ENCODE measurements around the gene STXBP1.
"Not testable (repeated sequence)": the region's sequence is repeated elsewhere in the genome, so short reads cannot be mapped to it uniquely, and the experiment has no call there.

Gene STXBP1

DNA sequence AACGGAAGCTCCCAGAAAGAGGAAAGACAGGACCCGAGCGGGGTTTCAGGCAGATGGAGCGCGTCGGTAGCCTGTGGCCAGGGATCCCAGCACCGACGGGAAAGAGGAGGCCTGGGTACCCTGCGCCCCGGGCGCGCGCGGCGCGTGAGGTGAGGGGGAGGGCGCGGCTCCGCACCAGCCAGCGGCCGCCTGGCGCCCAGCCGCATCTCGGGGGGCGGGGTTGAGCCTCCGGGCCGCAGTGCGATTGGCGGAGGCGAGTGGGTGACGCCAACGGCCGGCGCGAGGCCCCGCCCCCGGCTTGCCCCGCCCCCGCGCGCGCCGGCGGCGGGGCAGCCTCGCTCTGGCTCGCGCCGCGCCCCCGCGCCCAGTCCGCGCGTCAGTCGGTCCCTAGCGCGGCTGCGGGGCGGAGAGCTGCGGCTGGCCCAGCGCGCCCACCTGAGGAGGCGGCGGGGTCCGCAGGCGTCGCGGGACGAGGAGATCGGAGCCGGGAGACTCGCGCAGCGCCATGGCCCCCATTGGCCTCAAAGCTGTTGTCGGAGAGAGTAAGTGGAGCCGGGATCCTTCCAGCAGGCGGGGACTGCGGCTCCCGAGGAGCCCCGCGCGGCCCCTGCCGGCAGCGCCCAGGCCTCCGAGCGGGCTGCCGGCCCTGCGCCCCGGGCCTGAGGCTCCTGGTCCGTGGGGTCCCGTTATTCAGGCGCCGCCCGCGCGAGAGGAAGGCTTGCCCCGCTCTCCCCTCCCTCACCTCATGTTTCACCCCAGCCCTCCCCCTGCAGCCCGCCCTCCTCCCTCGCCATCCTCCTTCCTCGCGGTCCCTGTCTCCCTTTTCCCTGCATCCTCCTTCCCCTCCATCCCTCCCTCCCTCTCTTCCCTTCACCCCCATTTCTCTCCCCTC is at the start of gene STXBP1:
STXBP1 (plus strand) TSS at position 379 of the 892 bp plus-strand sequence; CDS start at position 506, 127 bp downstream.
- DNase-seq = peak; percentile 76

DNA sequence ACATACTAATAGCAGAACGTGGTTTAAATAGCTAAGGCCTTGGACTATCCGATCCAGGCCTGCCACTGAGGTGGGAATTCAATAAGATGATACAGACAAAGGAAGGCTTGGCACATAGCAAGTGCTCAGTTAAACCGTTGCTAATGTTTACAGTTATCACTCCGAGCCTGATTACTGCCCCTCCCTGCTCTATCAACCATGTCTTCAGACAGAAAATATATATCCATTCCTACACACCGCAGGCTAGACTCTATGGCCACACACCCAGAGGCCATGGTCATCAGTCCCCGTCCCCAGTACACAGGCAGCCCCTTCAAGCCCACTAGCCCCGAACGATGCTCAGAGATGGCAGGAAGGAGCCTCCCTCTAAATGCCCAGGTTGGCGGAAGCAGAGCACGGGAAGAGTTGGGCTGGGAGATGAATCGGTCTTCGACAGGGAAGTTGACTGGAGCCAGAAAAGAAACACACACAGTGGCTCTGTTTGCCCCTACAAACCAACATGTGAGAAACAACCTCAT is 49.7 kb upstream of the STXBP1 start:
- DNase-seq = no peak

DNA sequence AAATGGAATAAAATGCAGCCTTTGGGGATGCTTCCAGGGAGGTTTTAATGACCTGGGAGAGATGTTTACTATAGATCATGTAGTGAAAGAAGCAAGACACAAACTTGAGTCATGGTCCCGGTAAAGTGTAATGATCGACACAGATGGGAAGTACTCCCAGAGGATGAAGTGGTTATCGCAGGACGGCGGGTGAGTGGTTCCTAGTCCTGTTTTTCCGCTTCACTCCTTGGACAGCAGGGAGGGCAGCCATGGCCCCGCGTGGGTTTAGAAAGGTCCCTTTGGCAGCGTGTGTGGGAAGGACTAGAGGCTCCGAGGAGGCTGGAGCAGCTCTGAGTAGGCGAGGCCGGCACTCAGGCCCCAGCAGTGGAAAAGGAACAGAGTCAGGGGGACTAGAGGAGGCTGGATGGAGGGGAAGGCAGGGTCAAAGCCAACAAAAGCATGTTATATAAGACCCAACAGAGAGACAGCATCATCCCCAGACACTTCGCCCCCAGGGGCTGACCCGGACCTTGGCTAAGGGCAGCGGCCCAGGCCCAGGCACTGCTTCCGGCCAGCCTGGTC is 49.2 kb upstream of the STXBP1 start:
- no peak for DNase-seq

DNA sequence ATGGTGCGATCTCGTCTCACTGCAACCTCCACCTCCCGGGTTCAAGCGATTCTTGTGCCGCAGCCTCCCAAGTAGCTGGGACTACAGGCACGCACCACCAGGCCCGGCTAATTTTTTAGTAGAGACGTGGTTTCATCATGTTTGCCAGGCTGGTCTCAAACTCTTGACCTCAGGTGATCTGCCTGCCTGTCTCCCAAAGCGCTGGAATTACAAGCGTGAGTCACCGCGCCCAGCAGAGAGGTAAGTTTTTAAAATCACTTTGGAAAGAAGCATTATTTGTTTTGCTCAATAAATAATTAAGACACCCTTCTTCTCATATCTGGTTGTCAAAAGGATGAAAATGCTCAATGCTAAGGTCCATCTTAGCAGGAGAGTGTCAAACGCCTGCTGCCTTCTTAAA is 48.5 kb upstream of the STXBP1 start:
- no peak for DNase-seq

DNA sequence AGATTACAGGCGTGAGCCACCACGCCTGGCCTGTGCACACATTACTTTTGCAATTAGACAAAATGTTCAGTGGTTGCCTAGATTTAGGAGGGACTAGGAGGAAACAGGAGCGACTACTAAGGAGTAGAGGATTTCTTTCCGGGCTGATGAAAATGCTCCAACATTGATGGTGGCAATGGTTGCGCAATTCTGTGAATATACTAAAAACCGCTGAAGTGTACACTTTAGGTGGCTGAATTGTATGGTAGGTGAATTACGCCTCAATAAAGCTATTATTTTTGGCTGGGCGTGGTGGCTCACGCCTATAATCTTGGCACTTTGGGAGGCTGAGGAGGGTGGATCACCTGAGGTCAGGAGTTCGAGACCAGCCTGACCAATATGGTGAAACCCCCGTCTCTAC is 46.8 kb upstream of the STXBP1 start:
- no peak for DNase-seq

DNA sequence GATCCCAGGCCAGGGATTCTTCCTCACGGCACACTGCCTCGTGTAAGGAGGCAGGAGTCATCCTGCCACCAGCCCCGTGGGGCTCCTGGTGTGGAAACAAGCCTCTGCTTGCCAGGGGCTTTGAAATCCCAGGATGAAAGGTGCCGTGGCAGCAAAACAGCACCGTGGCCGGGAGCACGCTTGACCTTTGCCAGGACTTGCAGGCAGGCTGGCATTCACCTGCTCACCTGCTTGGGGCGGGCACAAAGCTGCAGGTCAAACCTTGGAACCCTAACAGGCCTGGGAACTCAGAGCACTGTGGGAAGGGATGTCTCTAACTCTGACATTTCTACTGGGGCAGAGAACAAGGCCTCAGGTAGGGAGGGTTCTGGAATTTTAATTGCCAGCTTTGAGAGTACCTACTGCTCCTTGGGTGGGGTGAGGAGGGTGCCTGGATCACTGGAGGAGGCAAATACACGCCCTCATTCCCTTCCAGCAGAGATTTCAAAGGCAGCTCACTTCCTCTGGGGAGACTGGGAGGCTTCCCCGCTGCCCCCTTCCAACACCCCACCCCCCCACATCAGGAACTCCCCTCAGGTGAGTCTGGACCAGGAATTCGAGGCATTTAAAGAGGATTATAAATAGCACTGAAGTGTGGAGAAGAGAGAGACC is 45.6 kb upstream of the STXBP1 start:
- DNase-seq = no peak

DNA sequence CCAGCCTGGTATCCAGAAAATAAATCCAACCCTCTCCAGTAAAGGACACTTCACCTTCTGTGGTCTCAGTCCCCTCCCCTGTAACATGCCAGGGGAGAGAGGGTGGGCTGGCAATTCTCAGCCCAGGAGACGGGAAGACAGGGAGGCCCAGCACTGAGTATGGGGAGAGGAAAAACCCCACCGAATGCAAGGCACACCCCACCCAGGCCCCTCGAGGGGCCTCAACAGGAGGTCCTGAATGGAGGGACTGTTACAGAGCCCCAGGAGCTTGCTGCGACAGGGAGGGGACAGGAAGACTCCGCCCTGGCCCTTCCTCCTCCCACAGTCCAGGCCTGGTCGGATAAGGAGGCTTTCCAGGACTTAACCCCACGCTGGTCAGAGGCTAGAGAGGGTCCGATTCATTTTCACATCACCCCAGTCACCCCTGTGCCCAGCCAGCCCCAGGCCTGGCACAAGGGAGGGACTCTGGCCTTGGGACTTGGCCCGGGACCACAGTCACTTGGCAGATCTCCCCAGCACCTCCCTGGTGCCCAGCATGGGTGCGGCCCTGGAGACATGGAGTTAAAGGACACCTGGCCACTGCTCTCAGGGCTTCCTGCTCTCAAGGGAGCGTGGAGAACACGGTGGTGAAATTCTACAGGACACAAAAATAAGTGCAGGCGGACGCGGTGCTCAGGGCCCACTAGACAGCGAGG is 44.9 kb upstream of the STXBP1 start:
- DNase-seq = no peak

DNA sequence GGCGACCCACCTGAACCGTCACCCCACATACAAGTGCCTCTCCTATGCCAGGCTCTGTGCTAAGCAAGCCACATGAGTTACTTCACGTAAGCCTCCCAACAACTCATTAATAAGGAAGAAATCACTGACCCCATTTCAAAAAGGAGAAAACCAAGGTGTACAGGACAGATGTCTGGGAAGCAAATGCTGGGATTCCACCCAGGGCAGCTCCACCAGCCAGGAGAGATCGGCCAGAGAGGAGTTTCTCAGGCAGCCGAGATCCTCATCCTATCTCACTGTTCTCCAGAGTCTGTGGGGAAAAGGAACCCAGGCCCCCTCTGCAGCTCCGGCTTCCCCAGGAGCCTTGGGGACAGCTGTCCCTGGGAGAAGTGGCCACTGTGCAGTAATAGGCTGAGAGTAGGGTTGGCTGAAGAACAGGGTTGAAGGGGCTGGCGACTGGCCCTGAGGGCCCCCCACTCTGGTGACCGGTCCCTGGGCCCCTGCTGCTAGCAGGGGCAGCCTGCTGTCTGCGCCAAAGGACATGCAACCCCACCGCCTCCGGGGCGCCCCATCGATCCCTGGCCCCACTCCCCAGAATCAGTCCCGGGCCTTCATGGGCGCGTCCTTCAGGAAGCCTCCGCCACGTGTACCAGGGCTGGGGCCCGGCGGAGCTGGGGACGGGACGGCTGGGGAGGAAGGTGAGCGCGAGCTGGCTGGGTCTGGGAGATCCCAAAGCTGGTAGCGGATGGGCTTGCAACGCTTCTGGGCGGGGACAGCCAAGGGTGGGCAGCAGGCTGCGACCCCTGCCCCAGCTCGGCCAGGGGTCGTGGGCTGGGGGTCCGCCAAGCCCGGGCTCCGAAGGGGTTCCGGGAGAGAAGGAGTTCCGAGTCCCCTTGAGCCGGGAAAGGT is 44.1 kb upstream of the STXBP1 start:
- no peak for DNase-seq

DNA sequence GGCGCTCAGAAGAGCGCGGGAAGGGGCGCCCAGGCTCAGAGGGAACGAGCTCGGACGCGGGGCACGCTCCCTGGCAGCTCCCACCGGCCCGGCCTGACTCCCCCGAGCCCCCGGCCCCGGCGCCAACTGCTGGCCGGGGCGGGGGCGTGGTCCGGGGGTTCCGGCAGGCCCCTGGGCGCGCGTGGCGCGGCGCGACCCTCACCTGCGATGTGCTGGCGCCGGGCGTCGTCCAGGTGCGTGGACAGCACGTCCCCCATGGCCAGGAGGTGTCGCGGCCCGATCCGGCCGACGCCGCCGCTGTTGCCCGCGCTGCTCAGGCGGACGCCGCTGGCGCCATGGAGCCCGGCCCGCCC is 43.5 kb upstream of the STXBP1 start:
- no peak for DNase-seq

DNA sequence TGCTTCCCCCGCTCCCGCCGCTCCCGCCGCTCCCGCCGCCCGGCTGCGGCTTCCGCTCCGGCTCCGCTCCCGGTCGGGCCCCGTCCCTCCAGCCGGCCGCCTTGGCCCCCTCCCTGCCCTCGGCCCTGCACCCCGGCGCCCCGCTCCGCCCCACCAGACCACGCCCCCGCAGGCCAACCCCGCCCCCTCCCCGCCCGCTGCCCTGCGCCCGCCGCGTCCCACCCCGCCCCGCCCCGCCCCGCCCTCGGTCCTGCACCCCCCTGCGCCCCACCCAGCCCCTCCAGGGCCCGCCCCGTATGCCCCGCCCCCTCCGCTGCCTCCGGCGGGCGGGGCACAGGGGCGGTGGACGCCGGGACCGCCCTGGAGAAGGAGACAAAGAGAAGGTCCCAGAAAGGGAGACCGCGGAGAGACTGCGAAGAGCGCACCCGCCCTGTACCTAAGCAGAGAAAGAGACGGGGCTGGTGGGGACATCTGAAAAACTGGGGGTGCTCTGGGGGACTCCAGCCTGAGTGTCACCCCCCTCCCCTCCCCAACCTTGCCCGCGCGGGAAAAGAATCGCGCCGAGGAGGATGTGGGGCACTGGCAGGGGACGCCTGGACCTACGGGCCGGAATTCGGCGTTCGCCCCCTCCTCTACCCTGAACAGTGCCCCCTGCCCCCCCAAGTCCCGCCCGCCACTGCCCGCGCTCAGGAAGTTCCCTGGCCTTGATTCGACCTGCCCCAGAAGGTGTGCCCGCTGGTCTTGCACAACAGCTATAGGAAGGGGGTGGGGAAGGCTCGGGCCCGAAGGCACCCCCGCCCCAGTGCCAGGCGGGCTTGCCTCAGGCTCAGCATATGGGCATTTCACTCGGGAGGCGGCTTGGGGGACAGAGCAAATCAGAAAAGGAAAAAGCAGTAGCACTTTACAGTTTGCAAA is 42.8 kb upstream of the STXBP1 start:
- peak; percentile 81 for DNase-seq

DNA sequence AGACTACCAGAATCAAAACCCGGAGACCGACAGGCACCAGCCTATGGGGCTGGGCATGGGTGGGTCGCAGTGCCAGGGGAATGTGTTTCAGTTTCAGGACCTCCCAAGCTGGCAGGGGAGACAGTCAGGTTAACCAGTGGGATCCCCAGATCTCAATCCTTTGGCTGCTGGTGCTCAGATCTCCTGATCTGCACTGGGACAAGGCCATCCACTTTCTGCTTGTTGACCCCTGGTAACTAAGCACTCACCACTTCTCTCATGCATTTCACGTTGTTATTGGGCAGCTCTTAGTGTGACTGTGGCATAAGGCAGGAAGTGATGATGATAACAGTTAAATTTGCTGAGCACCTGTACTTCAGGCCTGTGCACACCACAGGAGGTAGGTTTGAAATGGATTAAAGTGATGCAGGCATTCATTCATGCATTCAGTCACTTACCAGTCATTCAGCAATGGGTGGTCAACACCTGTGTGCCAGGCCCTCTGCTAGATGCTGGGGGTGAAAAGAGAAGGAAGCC is 42.1 kb upstream of the STXBP1 start:
- no peak for DNase-seq

DNA sequence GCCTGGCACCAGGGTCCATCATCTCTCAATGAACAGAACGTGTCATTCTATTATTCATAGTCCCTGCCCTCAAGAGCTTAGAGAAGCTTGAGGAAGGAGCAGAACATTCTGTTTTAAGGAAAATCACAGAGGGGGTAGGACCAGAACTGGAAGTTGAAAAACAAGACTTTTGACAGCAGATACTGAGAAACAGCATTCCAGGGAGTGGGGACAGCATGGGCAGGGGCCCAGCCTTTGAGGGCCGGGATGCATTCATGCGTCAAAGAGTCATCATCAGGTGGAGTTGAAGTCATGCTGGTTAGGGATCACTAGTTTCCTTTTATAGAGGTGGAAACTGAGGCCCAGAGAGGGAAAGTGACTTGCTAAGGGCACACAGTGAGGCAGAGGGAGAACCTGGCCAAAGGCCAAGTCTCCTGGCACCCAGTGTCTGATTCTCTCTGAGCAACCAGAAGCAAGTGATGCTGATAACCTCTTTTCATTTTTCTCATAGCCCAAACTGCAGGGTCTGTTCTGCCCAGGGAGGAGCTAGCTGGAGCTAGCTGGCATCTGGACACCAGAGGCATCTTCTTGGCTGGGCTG is 41.5 kb upstream of the STXBP1 start:
- no peak for DNase-seq

DNA sequence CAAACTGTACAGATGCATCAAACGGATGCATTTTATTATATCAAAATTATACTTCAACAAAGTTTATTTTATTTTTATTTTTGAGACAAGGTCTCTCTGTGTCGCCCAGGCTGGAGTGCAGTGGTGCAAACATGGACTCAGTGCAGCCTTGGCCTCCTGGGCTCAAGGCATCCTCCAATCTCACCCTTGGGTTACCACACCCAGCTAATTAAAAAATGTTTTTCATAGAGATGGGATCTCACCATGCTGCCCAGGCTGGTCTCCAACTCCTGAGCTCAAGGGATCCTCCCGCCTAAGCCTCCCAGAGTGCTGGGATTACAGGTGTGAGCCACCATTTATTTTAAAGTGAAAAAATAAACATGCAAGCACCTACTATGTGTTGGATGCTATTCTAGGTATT is 40.1 kb upstream of the STXBP1 start:
- DNase-seq = no peak

DNA sequence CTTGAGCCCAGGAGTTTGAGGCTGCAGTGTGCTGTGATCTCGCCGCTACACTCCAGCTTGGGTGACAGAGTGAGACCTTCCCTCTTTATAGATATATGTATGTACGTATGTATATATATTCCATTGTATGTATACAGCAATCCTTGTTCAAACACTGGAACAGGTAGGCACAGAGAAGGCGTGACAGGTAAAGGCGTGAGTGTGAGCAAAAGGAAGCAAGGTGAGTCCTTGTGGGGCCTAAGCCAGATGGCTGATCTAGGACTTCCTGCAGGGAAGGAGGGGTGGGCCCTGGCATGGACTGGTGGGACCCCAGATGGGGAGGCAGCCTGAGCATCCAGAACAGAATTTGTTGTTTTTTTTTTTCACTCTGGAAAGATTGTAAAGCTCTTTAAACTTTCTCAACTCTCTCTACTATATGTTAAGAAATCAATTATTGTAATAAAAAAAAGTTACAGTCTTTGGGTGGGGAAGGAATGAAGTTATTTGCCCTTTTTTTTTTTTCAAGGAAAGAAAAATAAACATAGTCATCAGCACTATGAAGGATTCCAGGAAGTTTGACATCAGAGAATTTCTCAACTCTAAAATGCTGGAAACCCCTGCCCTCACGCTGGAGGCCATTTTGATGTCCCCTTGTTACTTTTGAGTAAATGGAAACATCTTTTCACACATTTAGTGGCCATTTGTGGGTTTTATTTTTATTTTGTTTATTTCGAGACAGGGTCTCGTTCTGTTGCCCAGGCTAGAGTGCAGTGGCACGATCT is 38.9 kb upstream of the STXBP1 start:
- no peak for DNase-seq

DNA sequence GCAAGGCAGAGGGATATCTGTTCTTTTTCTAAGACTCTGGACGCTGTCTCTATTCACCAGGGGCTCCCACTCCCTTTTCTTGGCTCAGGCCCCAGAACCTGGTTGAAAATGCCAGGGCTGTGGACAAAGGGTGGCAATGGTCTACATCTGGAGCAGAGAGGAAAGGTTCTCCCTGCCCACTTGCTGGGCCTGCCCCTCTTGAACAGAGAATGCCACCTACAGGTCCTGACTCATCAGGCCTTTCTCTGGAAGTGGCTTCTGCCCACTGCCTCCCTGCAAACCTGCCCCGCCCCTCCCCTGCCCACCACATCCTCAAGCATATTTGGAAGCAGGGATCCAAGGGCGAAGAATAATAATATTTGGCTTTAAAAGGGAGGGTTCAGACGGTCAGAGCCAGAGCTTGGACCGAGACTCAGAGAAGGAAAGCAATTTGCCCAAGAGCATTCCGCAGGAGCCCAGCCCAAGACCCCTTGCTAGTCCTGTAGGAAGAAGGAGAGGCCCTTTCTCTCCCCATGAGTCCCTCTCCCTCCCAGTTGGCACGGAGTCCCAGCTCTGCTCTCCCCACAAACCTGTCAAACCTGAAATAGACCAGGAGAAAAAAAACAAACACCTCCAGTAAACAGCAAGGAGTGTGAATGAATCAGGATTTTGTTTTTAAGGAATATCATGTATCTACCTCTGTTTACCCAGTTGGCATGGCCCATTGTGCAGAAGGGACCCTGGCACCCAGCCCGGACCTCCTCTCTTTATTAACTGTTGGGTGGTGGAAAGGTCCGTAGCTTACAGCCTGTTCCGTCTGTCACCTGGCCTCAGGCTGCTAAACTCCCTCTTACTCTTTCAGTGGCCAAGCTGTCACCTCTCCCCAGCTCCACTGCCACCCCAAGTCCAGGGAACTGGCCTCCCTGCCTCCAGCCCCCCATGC is 37.7 kb upstream of the STXBP1 start:
- peak; percentile 91 for DNase-seq

DNA sequence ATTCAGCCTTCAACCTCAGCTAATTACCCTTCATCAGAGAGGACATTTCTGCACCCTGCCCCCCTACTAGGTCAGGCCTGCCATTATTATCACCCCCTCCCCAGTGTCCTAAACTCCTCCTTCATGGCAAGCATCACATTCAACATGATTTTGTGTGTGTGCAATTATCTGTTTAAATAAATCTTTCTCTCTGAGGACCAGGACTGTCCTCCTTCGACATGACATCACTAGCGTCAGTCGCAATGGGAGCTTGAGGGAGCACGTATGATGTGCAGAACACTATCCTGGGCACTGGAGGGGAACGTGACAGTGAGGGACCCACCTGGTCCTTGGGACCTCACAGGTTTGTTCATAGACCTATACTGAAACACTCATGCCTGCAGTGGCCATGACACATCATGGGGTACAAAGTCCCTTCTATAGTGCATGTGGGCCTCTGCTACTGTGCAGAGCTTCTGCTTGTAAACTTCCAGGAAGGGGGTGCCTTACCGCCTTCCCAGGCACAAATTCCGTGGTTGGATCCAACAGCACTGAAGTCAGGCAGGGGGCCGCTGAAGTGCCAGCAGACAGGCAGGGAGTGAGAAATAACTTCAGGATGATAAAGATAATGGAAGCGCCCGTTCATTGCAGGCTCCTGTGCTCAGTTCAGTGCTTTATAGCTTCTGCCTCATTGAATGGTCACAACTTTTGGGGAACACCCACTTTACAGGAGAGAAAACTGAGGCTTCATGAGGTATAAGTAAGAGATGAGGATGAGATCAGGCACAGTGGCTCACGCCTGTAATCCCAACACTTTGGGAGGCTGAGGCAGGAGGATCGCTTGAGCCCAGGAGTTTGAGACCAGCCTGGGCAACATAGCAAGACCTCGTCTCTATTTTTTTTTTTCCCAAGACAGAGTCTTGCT is 36.0 kb upstream of the STXBP1 start:
- no peak for DNase-seq

DNA sequence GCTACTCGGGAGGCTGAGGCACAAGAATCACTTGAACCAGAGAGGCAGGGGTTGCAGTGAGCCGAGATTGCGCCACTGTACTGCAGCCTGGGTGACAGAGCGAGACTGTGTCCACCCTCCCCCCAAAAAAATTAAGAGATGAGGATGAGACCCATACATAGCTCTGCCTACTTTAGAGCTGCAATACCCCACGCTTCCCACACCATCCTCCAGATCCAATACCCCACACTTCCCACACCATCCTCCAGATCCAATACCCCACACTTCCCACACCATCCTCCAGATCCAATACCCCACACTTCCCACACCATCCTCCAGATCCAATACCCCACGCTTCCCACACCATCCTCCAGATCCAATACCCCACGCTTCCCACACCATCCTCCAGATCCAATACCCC is 34.9 kb upstream of the STXBP1 start:
- DNase-seq = not testable (repeated sequence)

DNA sequence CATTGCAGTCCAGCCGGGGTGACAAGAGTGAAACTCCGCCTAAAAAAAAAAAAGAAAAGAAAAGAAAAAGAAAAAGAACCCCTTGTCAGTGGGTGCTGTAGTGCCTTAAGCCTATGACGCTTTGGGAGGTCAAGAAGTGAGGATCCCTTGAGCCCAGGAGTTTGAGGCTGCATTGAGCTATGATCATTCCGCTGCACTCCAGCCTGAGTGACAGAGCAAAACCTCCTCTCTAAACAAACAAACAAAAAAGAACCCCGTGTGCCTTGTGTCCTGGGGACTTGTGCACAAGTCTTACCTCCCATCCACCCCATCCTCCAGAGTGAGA is 33.5 kb upstream of the STXBP1 start:
- DNase-seq = no peak

All from NCI-H1105 (cell line).